DMS 273 (cell line): Measurements from ENCODE around the gene DNAI4.
"Not testable (repeated sequence)": the region's sequence is repeated elsewhere in the genome, so short reads cannot be mapped to it uniquely, and the experiment has no call there.

Source experiments
- DNase-seq: peaks from one replicate; lab custom pipeline; 2025; ENCODE audit not compliant: unreplicated experiment; lab: John Stamatoyannopoulos, UW

DNAI4 gene

GRCh38 chr1:66924756-66925557, at the start of gene DNAI4, which contains the start of gene MIER1:
DNAI4 (minus strand) TSS chr1:66924856; CDS start chr1:66924831, 25 bp downstream.
MIER1 (plus strand) TSS chr1:66924990; CDS start chr1:66925029, 39 bp downstream.
- peak; percentile 99 for DNase-seq

- DNase-seq, result no peak
Observed at GRCh38 chr1:66968574-66968973, 43.9 kb upstream of the DNAI4 start.

DNA sequence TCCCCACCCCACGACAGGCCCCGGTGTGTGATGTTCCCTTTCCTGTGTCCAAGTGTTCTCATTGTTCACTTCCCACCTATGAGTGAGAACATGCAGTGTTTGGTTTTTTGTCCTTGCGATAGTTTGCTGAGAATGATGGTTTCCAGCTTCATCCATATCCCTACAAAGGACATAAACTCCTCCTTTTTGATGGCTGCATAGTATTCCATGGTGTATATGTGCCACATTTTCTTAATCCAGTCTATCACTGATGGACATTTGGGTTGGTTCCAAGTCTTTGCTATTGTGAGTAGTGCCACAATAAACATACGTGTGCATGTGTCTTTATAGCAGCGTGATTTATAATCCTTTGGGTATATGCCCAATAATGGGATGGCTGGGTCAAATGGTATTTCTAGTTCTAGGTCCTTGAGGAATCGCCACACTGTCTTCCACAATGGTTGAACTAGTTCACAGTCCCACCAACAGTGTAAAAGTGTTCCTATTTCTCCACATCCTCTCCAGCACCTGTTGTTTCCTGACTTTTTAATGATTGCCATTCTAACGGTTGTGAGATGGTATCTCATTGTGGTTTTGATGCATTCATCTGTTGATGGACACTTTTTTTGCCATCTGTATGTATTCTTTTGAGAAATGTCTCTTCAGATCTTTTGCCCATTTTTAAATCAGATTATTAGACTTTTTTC, 41.7 kb upstream of the DNAI4 start:
- DNase-seq, result not testable (repeated sequence)

DNA sequence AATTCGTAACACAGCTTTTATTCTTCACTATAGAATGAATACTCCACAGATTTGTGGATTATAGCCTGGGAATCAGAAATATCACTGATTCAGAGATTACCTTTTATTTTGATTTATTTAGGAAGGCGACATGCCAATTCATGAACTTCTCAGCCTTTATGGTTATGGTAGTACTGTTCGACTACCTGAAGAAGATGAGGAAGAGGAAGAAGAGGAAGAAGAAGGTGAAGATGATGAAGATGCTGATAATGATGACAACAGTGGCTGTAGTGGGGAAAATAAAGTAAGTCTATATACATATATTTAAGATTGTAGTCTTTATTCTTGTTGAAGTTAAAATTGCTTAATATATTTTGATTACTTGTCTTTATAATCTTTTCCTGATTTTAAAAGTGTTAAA, 33.3 kb upstream of the DNAI4 start:
- DNase-seq, result no peak

DNA sequence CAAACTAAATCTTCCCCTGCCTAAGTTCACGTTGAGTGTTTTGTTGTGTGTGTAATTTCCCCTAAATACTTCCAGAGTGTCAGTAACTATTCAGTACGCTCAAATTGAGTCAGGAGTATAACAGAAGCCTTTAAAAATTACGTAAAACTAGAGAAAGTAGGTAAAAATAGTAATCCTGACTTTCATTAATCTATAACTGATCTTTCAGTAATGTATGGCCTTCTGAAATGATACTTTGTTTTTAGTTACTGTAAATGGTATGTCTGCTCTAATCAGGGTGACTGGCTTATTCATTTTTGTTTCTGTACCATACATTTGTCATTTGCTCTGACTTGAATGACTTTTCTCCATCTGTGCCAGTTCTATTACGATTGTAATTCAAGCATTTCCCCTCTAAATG, 29.6 kb upstream of the DNAI4 start:
- DNase-seq, result no peak

GRCh38 chr1:66951513-66951912, 26.9 kb upstream of the DNAI4 start:
- no peak for DNase-seq

- DNase-seq, result no peak
Observed at GRCh38 chr1:66947267-66947666, 22.6 kb upstream of the DNAI4 start.

DNA sequence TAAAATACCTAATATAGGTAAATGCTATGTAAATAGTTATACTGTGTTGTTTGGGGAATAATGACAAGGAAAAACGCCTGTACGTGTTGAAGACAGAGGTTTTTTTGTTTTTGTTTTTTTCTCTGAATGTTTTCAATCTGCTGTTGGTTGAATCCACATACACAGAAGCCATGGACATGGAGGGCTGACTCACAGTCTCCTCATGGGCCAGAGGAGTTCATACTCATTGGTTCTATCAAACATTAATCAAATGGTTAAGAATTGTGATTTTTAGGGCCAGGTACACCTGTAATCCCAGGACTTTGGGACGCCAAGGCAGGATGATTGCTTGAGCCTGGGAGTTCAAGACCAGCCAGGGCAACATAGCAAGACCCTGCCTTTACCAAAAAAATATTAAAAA, 20.7 kb upstream of the DNAI4 start:
- no peak for DNase-seq

DNA sequence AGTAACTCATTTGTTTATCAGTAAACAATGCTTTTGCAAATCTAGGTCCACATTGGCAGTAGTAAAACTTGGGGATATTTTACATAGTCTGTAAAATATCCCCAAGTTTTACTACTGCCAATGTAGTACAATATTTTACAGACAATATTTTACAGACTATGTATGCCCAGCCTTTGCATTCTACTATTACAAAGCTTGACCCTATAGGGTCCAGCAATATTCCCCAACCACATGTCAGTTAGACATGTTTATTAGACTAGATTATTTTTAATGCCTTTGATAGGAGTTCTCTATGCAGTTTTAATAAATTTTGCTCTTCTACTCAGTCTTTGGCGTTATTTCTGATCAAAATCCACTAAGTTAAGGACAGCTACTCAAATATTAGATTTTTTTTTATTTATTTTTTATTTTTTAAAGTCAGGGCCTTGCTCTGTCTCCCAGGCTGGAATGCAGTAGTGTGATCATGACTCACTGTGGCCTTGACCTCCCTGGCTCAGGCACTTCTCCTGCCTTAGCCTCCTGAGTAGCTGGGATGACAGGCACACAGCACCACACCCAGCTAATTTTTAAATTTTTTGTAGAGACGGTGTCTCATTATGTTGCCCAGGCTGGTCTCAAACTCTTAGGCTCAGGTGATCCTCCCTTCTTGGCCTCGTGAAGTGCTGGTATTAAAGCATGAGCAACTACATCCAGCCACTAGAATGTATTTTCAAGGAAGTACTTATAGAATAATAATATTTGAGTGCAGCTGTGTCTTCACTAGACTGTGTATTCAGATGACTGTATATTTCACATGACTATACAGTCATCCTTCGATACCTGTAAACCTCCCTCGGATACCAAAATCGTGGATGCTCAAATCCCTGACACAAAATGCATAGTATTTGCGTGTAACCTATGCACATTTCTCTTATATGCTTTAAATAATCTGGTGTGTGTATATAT, 19.9 kb upstream of the DNAI4 start:
- no peak for DNase-seq

GRCh38 chr1:66943361-66943969, 18.8 kb upstream of the DNAI4 start:
- no peak for DNase-seq

DNA sequence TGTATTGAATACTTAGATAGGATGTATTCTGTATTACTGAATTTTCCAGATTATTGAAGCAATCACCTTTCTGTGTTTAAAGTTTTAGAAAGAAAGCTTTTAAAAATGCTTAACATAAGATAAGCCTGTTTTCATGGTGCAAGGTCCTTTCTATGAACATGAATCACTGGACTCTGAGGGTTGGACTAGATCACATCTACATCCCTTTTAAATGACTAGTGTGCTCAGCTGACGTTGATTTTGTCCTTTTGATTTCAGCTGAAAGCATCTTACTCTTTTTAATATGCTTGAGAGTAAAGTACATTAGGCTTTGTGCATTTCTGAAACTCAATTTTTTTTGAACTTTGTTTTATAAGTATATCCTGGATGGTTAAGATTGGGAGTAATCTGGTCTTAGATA, 16.3 kb upstream of the DNAI4 start:
- DNase-seq, result no peak

DNA sequence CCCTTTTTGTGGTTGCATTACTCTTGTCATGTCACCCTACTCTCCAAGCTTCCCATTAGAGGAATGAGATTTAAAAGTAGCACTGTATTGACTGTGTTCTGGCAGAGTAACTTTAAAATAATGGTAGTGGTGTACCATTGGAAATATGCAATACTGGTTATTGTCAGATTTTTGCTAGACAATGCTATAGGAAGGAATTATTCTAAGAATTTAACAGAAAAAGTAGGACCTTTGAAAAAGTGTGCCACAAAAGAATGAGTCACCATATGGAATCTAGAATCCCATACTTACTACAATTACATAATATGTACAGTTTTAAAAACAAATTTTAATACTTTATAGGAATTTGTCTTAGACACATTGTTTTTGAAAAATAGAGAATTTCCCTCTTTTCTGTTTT, 14.0 kb upstream of the DNAI4 start:
- no peak for DNase-seq

DNA sequence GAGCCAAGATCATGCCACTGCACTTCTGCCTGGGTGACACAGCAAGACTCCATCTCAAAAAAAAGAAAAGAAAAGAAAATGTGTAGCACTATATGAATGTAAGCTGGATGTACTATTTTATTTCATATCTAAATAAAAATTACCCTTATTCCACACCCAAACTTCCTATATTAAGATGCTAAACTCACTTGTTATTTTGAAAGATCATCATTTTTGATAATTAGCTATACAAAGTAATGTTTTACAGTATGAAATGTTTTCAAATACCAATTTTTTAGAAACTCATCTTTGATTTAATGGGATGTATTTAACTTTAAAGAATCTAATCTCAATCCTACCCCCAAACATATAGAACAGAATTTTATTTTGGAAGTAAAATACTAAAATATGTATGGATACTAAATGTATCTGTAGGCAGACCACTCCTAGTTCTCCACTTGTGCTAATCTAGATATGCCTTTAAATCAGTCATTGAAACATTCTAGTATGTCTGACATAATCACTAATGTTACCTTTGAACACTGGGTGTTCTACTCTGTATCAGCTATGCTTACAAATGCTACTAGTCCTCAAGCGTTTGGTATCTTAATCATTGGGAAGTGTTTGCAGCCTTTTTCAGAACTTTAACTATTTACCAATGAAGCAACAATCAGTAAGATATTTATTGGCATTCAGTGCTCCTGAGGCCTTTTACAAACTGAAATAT, 13.0 kb upstream of the DNAI4 start:
- no peak for DNase-seq

GRCh38 chr1:66933887-66934700, 9.4 kb upstream of the DNAI4 start:
- no peak for DNase-seq

GRCh38 chr1:66932291-66932690, 7.6 kb upstream of the DNAI4 start:
- no peak for DNase-seq

GRCh38 chr1:66931590-66931989, 6.9 kb upstream of the DNAI4 start:
- DNase-seq, result peak; percentile 17

GRCh38 chr1:66930823-66931174, 6.1 kb upstream of the DNAI4 start:
- peak; percentile 71 for DNase-seq

DNA sequence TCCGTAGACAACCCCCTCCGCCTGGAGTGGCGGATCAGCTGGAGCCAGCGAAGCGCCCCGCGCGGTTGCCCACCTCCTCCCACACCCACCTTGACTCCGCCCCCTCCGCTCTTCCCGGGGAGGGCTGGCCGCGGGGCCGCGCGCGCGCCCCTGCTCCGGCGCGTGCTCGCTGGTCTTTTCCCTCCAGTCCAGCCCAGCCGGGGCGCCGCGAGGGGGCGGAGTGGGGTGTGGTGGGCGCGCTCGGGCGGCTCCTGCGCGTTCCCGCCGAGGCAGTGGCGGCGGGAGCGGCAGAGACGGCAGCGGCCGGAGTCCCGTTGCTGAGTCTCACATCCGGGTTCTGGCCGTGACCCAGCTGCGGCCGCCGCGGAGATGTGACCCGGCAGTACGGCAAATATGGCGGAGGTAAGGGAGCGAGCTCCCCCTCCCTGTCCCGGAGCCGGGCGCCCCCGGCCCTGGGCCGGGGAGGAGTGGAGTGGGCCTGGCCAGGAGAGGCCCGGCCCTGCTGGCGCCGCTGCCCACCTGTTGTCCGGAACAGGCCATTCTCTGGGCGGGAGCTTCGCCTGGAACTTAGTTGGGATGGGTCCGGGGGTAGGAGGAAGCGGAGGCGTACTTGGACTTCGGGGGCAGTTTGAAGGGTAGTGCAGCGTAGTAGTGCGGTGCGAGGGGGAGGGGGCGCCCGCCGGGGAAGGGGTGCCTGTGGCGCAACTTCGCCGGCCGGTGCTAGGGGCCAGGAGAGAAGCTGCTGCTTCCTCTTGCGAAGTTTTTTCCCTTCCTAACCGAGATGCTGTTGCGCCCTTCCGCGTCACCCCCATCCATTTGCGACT, 5.6 kb upstream of the DNAI4 start:
- peak; percentile 99 for DNase-seq

- no peak for DNase-seq
Observed at GRCh38 chr1:66929691-66929998, 5.0 kb upstream of the DNAI4 start.
